Stimulated activated naive CD8-positive, alpha-beta T cell treated with anti-CD3 and anti-CD28 coated beads, Interleukin-15, amount 100 ng/mL, for 72 hours (primary cell): Measurements from ENCODE around the gene CEP55.

ENCODE experiments used
- ATAC-seq: fragments of 150-1000 bp; cut with Tn5 transposase; 2 replicates; pipeline ENCODE4 v1.10.0; 2021; ENCODE audit warnings: mild to moderate bottlenecking, moderate library complexity
- DNase-seq, 2 donors: peaks; one replicate each; pipeline ENCODE4 v3.0.0; 2021 to 2022
- H3K27ac Mint-ChIP-seq, 2 donors: one replicate each; pipeline ENCODE4 v1.8.0; 2022; ENCODE audit warnings: mild to moderate bottlenecking in 2 of 2, mixed read lengths in 2 of 2, moderate library complexity in 2 of 2
- H3K27me3 Mint-ChIP-seq: one replicate; pipeline ENCODE4 v1.8.0; 2022; ENCODE audit warnings: mixed read lengths
- H3K4me1 Mint-ChIP-seq: one replicate; pipeline ENCODE4 v1.8.0; 2022; ENCODE audit warnings: mild to moderate bottlenecking, mixed read lengths
- H3K4me3 Mint-ChIP-seq, 2 donors: one replicate each; pipeline ENCODE4 v1.8.0; 2022; ENCODE audit warnings: mild to moderate bottlenecking in 2 of 2, mixed read lengths in 2 of 2, moderate library complexity in 1 of 2
- H3K9me3 Mint-ChIP-seq, 2 donors: one replicate each; pipeline ENCODE4 v1.8.0; 2022; ENCODE audit warnings: mixed read lengths in 2 of 2

CEP55 gene

DNA sequence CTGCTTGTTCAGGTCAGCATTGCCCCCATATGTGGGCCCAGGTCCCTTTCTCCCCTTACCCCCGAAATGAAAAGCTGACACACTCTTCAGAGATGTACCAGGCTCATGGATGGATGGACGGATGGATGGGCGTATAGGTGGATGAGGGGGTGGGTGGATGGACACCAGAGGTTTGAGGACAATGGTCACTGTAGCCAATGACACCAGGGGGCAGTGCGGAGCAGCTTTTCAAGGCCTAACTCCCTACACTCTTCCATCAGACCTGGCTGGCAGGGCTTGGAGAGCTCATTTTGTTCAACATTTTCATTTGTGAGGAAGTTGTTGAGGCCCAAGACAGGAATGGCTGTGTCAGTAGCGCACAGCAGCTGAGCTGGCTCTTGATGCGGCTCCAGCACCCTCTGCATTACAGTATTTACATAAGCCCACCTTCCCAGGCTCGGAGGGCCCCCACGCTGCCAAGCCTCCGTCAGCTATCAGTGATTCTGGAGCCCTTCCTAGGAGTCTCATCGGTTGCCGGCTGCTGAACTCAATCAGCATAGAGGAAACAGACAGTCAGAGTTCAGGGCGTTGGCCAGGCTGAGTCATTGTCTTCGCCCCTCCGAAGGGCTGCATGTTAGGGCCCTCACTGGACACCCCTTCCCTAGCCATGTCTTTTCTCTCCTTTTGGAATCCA, 58.5 kb downstream of the CEP55 start:
- ATAC-seq (peak; percentile 74), DNase-seq (peak; percentile 32 to 50)
- Mint-ChIP-seq H3K27me3 (no peaks in the 10 kb centered on the region), H3K4me1 (no peaks in the 10 kb centered on the region), H3K9me3 (no peaks in the 10 kb centered on the region), H3K27ac (no peak overlapping the region), H3K4me3 (no peak overlapping the region)

GRCh38 chr10:93559490-93559889, 63.1 kb downstream of the CEP55 start:
- DNase-seq (no peak), ATAC-seq (no peak)
- H3K27ac Mint-ChIP-seq, result no peak overlapping the region
- H3K4me1 Mint-ChIP-seq, result no peaks in the 10 kb centered on the region
- no peaks in the 10 kb centered on the region for H3K9me3 Mint-ChIP-seq
- no peak overlapping the region for H3K4me3 Mint-ChIP-seq
- H3K27me3 Mint-ChIP-seq, result peaks cover 2% of the 10 kb centered on the region

GRCh38 chr10:93560541-93560940, 64.1 kb downstream of the CEP55 start:
- H3K27me3 Mint-ChIP-seq, result peaks cover 12% of the 10 kb centered on the region
- DNase-seq (no peak), ATAC-seq (no peak)
- no peaks in the 10 kb centered on the region for H3K9me3 Mint-ChIP-seq
- H3K27ac Mint-ChIP-seq, result no peak overlapping the region
- no peak overlapping the region for H3K4me3 Mint-ChIP-seq
- no peaks in the 10 kb centered on the region for H3K4me1 Mint-ChIP-seq

- H3K4me3 Mint-ChIP-seq, result no peak overlapping the region
- DNase-seq, result no peak
These were observed 69.0 kb downstream of the CEP55 start for GRCh38 chr10:93565446-93565845.

GRCh38 chr10:93566435-93567276, 70.2 kb downstream of the CEP55 start, which contains the start of gene FFAR4:
Gene FFAR4, plus strand, starts transcription at chr10:93566665. Its CDS starts 56 bp downstream, at chr10:93566721.
- Mint-ChIP-seq H3K4me1 (peaks cover 10% of the 10 kb centered on the region), H3K9me3 (no peaks in the 10 kb centered on the region), H3K27ac (no peak within 1 kb of the TSS), H3K4me3 (no peak within 1 kb of the TSS), H3K27me3 (peaks cover 71% of the 10 kb centered on the region)
- DNase-seq (no peak), ATAC-seq (no peak)

More at GRCh38 chr10:93565446-93565845, 69.0 kb downstream of the CEP55 start:
- ATAC-seq, result no peak
- H3K27me3 Mint-ChIP-seq, result peaks cover 59% of the 10 kb centered on the region
- no peak overlapping the region for H3K27ac Mint-ChIP-seq
- H3K4me1 Mint-ChIP-seq, result peaks cover 10% of the 10 kb centered on the region
- H3K9me3 Mint-ChIP-seq, result no peaks in the 10 kb centered on the region

GRCh38 chr10:93567277-93568104, 71.1 kb downstream of the CEP55 start:
- peaks cover 10% of the 10 kb centered on the region for H3K4me1 Mint-ChIP-seq
- peaks cover 79% of the 10 kb centered on the region for H3K27me3 Mint-ChIP-seq
- no peak overlapping the region for H3K4me3 Mint-ChIP-seq
- H3K9me3 Mint-ChIP-seq, result no peaks in the 10 kb centered on the region
- ATAC-seq (no peak), DNase-seq (no peak)
- H3K27ac Mint-ChIP-seq, result no peak overlapping the region

DNA sequence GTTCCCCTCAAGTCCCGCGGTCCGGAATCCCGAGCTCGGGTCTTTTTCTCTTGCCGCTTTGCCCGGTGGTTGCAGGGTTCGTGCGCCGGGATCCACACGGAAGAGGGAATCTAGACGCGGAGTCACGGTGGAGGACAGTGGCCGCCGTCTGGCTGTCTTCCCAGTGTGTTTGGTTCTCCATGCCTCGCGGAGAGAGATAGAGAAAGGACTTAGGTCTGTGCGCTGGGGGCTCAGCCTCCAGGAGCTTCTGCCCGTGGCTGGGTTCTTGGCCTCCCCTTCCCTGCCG, 71.6 kb downstream of the CEP55 start:
- Mint-ChIP-seq H3K4me3 (no peak overlapping the region), H3K27ac (no peak overlapping the region), H3K4me1 (peaks cover 12% of the 10 kb centered on the region), H3K9me3 (no peaks in the 10 kb centered on the region), H3K27me3 (peaks cover 85% of the 10 kb centered on the region)
- ATAC-seq (no peak), DNase-seq (no peak)

DNA sequence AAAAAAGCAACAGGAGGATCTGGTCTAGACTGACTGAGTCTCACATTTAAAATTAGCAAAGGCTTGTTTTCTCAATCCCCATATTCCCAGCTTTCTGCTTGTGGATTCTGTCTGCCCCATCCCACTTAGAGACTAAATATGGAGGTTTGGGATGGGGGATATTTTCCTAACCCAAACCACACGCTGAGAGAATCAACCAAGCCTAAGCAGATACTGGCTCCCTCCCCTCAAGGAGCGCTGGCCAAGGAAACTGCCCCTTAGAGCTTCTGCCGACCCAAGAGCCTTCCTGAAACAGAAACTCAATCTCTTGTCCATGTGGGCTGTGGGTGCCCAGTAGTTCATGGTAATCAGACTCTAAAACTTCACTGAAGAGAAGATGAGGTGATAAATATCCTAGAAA, 74.0 kb downstream of the CEP55 start:
- Mint-ChIP-seq H3K4me1 (peaks cover 20% of the 10 kb centered on the region), H3K9me3 (no peaks in the 10 kb centered on the region), H3K27me3 (peaks cover 85% of the 10 kb centered on the region), H3K4me3 (no peak overlapping the region), H3K27ac (no peak overlapping the region)
- ATAC-seq (no peak), DNase-seq (no peak)

DNA sequence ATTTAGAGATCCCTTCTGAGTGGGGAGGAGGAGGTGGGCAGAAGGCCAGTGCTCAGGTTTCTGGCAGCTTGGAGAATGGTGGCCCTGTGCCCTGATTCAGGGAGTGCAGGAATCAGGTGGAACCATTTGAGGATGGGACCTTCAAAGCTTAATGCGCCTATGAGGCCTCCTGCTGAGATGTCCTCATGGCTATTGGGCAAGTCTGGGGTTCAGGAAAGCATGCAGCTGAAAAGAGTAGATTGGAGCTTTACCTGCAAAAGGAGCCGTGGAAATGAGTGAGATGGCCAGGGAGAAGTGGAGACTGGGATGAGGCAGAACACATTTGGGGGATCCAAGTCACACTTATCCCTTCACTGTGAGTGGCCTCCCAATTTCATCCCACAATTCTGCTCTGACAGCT, 76.2 kb downstream of the CEP55 start:
- no peak overlapping the region for H3K4me3 Mint-ChIP-seq
- peaks cover 63% of the 10 kb centered on the region for H3K27me3 Mint-ChIP-seq
- ATAC-seq, result no peak
- no peak for DNase-seq
- peaks cover 10% of the 10 kb centered on the region for H3K4me1 Mint-ChIP-seq
- no peak overlapping the region for H3K27ac Mint-ChIP-seq
- H3K9me3 Mint-ChIP-seq, result no peaks in the 10 kb centered on the region

- Mint-ChIP-seq H3K4me1 (peaks cover 10% of the 10 kb centered on the region), H3K27me3 (peaks cover 56% of the 10 kb centered on the region), H3K4me3 (no peak overlapping the region), H3K27ac (no peak overlapping the region), H3K9me3 (no peaks in the 10 kb centered on the region)
- ATAC-seq, result no peak
- no peak for DNase-seq
These were observed 76.9 kb downstream of the CEP55 start for GRCh38 chr10:93573051-93573909.

- Mint-ChIP-seq H3K27me3 (peaks cover 52% of the 10 kb centered on the region), H3K4me3 (no peak overlapping the region), H3K9me3 (no peaks in the 10 kb centered on the region), H3K4me1 (peaks cover 10% of the 10 kb centered on the region), H3K27ac (no peak overlapping the region)
- DNase-seq, result no peak
- no peak for ATAC-seq
These were observed 77.5 kb downstream of the CEP55 start for GRCh38 chr10:93573924-93574323.

DNA sequence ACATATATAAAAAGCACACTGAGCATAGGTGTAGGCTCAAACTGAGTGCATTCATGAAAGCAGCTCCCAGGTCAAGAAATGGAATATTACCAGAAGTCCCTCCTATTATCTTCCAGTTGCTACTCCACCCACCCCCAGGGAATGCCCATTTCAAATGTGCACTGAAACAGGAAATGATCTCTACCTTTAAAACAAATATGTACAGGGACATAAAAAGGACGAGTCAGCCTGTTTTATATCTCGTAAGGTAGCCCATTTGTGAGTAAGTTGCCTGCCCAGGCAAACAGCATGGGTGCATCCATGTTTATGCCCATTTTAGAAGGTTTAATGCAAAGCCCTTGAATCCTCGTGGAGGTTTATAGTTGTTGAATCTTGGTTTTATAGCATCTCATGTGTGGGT, 80.5 kb downstream of the CEP55 start:
- Mint-ChIP-seq H3K9me3 (peaks cover 9 to 14% of the 10 kb centered on the region in 2 donors), H3K27me3 (peaks cover 22% of the 10 kb centered on the region), H3K4me3 (no peak overlapping the region), H3K27ac (no peak overlapping the region), H3K4me1 (peaks cover 10% of the 10 kb centered on the region)
- ATAC-seq (no peak), DNase-seq (no peak)

GRCh38 chr10:93577565-93577964, 81.2 kb downstream of the CEP55 start:
- no peak for DNase-seq
- H3K4me1 Mint-ChIP-seq, result peaks cover 10% of the 10 kb centered on the region
- ATAC-seq, result no peak
- peaks cover 9 to 14% of the 10 kb centered on the region in 2 donors for H3K9me3 Mint-ChIP-seq
- H3K27me3 Mint-ChIP-seq, result peaks cover 15% of the 10 kb centered on the region
- H3K27ac Mint-ChIP-seq, result no peak overlapping the region
- H3K4me3 Mint-ChIP-seq, result no peak overlapping the region
